HEK293T (cell line): ENCODE data around the gene WIPF2.
"Not testable (repeated sequence)": the region's sequence is repeated elsewhere in the genome, so short reads cannot be mapped to it uniquely, and the experiment has no call there.

Experiments
- CTCF ChIA-PET: fragments of 350-600 bp; formaldehyde crosslinking; extraction: SDS; loops from one replicate; lab custom pipeline; 2021; ENCODE audit warnings: antibody characterized with exemption, inconsistent platforms; lab: Yijun Ruan, JAX
- POLR2A ChIA-PET: fragments of 350-600 bp; formaldehyde crosslinking; extraction: SDS; loops from one replicate; lab custom pipeline; 2020; ENCODE audit warnings: antibody characterized with exemption, inconsistent platforms; lab: Yijun Ruan, JAX
- DNase-seq: peaks from one replicate; pipeline ENCODE4 v3.0.0; 2012; ENCODE audit warnings: mixed read lengths; ENCODE audit errors: extremely low spot score
- ARNT ChIP-seq: fragments of 450-650 bp; IDR thresholded peaks from 2 replicates; pipeline ENCODE4 v1.6.1; 2017; ENCODE audit warnings: mild to moderate bottlenecking
- BHLHE40 ChIP-seq: fragments of 450-650 bp; IDR thresholded peaks from 2 replicates; pipeline ENCODE4 v1.6.1; 2016; ENCODE audit warnings: mild to moderate bottlenecking, moderate library complexity, borderline replicate concordance
- CTBP1 ChIP-seq: fragments of 450-650 bp; IDR thresholded peaks from 2 replicates; pipeline ENCODE4 v1.6.1; 2016; ENCODE audit warnings: borderline replicate concordance
- ELF4 ChIP-seq: fragments of 450-650 bp; IDR thresholded peaks from 2 replicates; pipeline ENCODE4 v1.6.1; 2017; ENCODE audit warnings: antibody characterized with exemption
- FOXK2 ChIP-seq: fragments of 450-650 bp; IDR thresholded peaks from 2 replicates; pipeline ENCODE4 v1.6.1; 2016; ENCODE audit warnings: mild to moderate bottlenecking
- FOXM1 ChIP-seq: fragments of 450-650 bp; IDR thresholded peaks from 2 replicates; pipeline ENCODE4 v1.6.1; 2017; ENCODE audit warnings: mild to moderate bottlenecking, borderline replicate concordance
- HDGF ChIP-seq: fragments of 450-650 bp; IDR thresholded peaks from 2 replicates; pipeline ENCODE4 v1.6.1; 2017; ENCODE audit warnings: antibody characterized with exemption, borderline replicate concordance
- L3MBTL2 ChIP-seq: fragments of 450-650 bp; conservative IDR thresholded peaks from 2 replicates; pipeline ENCODE4 v1.6.1; 2016; ENCODE audit warnings: mild to moderate bottlenecking
- LEF1 ChIP-seq: fragments of 450-650 bp; IDR thresholded peaks from 2 replicates; pipeline ENCODE4 v1.6.1; 2017; ENCODE audit warnings: mild to moderate bottlenecking, borderline replicate concordance
- NFRKB ChIP-seq: fragments of 450-650 bp; IDR thresholded peaks from 2 replicates; pipeline ENCODE4 v1.6.1; 2016; ENCODE audit warnings: mild to moderate bottlenecking, moderate library complexity
- SP1 ChIP-seq: fragments of 450-650 bp; IDR thresholded peaks from 2 replicates; pipeline ENCODE4 v1.6.1; 2017
- SUZ12 ChIP-seq: fragments of 450-650 bp; IDR thresholded peaks from 2 replicates; pipeline ENCODE4 v1.6.1; 2016; ENCODE audit warnings: mild to moderate bottlenecking
- TARDBP ChIP-seq: fragments of 450-650 bp; IDR thresholded peaks from 2 replicates; pipeline ENCODE4 v1.6.1; 2016
- ZNF384 ChIP-seq: fragments of 450-650 bp; IDR thresholded peaks from 2 replicates; pipeline ENCODE4 v1.6.1; 2016
- TF ChIP-seq, protein P1 (sequence below): fragments of 450-650 bp; IDR thresholded peaks from 2 replicates; pipeline ENCODE4 v1.6.1; 2016

Gene WIPF2

DNA sequence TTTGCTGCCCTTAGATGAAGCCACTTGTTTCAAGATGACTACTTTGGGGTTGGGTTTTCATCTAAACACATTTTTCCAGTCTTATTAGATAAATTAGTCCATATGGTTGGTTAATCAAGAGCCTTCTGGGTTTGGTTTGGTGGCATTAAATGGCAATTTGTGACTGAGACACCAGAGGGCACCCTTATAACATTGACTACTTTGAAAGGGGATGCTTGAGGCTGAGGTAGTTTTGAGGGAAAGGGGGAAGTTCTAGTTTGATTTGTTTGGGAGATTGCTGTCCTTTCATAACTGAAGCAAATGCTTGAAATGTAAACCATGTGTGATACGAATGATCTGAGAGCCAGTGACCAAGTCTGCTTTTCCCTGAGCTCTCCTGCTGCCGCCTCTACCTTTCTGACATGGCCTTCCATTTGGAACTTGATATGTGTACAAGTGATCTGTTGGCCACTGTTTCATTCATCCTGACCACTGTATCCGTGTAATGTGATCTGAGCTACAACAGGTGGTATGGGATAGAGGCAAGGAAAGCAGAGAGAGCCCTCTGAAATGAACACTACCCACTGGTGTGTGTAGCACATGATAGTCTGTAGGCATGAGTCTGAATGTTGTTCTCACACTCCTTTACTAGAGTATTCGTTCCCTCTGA is 84.0 kb downstream of the WIPF2 start:
- ChIA-PET POLR2A (interaction anchor here (1.5 to 2.4 kb wide), 5 partner anchors 12 to 52 kb away, joined by 3 to 6 read pairs (median 5); partner anchors contain the start of gene CDC6), CTCF (interaction anchor here (0.7 to 3.4 kb wide), 9 partner anchors 14 to 62 kb away, joined by 3 to 31 read pairs (median 4); no protein-coding TSS in a partner anchor)
- DNase-seq = peak; percentile 34
- TF ChIP-seq TARDBP (no peak), L3MBTL2 (no peak), FOXK2 (no peak), CTBP1 (no peak)

DNA sequence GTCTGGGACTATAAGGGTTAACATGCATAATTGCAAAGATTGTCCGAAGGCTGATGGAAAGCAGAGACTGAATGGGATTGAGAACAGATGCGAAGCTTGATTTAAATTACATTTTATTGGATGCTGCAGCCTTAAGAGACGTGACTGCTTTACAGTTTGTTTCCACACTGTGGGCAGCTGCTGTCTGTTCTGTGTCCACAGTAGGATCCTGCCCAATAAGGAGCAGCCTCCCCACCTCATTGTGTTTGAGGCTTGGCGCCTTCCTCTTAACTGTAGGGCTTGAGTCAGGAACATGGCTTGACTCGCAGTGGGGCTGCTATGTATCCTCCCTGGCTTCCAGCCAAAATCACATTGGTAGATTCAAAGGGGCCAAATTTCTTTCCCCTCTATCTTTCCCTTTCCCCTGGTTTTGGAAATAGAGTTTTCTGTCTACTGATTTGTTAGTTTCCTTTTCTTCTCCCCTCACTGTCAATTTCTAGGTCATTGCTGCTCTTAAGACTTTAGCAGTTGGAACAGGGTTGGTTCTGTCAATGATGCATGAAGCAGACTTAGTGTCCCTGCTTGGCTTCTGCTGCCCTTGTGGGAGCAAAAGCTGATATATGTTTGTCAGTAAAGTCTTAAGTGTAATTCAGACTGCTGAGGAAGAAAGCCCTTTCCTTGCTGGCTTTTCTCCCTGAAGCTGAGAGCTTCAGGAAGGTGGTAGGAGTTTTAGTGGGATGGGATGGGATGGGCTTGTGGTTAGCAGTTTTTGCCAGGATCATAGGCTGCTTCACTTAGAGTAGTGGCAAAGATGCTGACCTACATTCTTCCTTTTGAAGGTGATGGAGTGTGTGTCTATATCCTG is 84.8 kb downstream of the WIPF2 start:
- POLR2A ChIA-PET = interaction anchor here (1.5 to 2.4 kb wide), 6 partner anchors 11 to 51 kb away, joined by 3 to 6 read pairs (median 4); partner anchors contain the start of gene CDC6
- CTCF ChIA-PET = interaction anchor here (1.0 to 3.4 kb wide), 6 partner anchors 13 to 53 kb away, joined by 3 to 31 read pairs (median 4); no protein-coding TSS in a partner anchor
- TF ChIP-seq TARDBP (no peak), ELF4 (no peak), HDGF (no peak), FOXM1 (no peak), LEF1 (no peak), L3MBTL2 (no peak)
- TF ChIP-seq, protein P1, sequence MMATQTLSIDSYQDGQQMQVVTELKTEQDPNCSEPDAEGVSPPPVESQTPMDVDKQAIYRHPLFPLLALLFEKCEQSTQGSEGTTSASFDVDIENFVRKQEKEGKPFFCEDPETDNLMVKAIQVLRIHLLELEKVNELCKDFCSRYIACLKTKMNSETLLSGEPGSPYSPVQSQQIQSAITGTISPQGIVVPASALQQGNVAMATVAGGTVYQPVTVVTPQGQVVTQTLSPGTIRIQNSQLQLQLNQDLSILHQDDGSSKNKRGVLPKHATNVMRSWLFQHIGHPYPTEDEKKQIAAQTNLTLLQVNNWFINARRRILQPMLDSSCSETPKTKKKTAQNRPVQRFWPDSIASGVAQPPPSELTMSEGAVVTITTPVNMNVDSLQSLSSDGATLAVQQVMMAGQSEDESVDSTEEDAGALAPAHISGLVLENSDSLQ = no peak
- DNase-seq = no peak

DNA sequence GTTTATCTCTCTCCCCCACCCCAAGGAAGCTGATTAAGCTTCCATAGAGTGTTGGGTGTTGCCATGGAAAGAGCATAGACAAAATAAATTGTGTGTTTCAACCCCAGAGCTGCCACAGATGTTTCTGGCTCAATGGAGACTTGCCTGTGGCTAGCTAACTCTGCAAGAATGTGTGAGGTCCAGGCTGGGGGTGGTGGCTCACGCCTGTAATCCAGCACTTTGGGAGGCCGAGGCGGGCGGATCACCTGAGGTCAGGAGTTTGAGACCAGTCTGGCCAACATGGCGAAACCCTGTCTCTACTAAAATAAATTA is 85.4 kb downstream of the WIPF2 start:
- CTCF ChIA-PET = interaction anchor here (1.0 to 3.4 kb wide), 2 partner anchors 12 to 50 kb away, joined by 4 to 31 read pairs; no protein-coding TSS in a partner anchor
- POLR2A ChIA-PET = interaction anchor here (1.0 to 1.9 kb wide), 2 partner anchors 16 to 51 kb away, joined by 4 to 8 read pairs; no protein-coding TSS in a partner anchor
- not testable (repeated sequence) for DNase-seq

DNA sequence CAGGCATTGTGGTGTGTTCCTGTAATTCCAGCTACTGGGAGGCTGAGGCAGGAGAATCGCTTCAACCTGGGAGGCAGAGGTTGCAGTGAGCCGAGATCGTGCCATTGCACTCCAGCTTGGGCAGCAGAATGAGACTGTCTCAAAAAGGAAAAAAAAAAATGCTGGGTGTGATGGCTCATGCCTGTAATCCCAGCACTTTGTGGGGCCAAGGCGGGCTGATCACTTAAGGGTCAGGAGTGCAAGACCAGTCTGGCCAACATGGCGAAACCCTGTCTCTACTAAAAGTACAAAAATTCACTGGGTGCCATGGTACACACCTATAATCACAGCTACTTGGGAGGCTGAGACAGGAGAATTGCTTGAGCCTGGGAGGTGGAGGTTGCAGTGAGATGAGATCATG is 85.8 kb downstream of the WIPF2 start:
- ChIA-PET CTCF (interaction anchor here (0.8 kb wide), 1 partner anchor 12 kb away, joined by 3 read pairs; no protein-coding TSS in a partner anchor), POLR2A (interaction anchor here (1.0 to 1.9 kb wide), 2 partner anchors 16 to 50 kb away, joined by 4 to 8 read pairs; no protein-coding TSS in a partner anchor)
- not testable (repeated sequence) for DNase-seq

DNA sequence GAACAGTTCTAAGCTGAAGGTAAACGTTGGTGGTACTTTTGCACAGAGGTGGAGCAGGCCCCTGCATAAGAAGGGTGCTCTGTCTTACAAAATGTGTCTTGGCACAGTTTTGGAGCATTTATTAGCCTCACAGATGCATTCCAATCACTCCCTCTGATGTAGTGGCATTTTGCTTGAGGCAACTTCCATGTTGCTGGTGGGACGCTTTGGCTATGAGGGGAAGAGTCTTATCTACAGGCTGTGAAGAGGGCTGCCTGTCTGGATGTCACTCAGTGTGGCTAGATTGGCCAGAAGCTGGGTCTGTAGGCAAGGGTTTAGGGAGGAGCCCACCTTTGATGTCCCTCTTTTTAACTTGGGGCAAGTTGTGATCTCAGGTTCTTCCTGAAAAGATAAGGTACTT is 87.3 kb downstream of the WIPF2 start:
- DNase-seq = no peak
- ChIA-PET CTCF (interaction anchor here (0.8 to 3.0 kb wide), 4 partner anchors 11 to 104 kb away, joined by 3 to 25 read pairs (median 10); no protein-coding TSS in a partner anchor), POLR2A (interaction anchor here (0.7 to 1.7 kb wide), 8 partner anchors 10 to 56 kb away, joined by 3 to 10 read pairs (median 6); no protein-coding TSS in a partner anchor)
- TF ChIP-seq NFRKB (no peak), LEF1 (no peak), HDGF (no peak), CTBP1 (no peak), ZNF384 (no peak), ARNT (no peak)

DNA sequence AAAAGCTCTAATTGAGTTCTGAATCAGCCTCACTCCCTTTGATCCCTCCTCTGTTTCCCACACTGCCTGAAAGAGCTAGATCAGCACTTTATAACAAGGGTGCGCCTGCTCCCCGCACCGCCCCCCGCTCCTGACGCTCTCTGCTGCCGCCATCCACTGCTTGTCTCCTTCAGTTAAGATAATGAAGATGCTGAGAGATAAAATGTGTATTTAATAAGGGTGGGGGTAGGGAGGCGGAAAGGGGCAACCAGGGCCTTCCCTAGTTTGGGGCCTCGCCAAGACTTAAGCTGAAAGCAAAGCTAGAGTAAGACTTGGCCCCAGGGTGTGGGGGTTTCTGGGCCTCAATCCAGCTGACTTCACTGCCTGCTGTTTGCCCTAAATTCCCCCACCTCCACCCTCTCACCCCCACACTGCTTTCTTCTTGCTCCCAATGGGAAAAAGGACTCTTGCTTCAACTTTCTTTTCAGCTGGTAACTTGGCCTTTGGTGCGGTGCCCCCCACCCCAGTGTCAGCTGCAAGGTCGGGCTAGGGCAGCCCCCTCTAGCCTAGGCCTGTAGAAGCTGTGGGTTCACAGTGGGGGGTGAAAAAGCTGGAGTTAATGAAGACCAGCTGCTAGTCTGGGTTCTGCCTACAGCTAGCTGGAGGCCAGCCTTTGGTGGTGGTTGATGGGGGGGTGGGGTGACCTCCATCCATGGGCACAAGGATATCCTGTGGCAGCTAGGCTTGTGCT is 88.1 kb downstream of the WIPF2 start:
- DNase-seq = no peak
- ChIA-PET CTCF (interaction anchor here (0.6 to 3.0 kb wide), 13 partner anchors 10 to 636 kb away, joined by 3 to 25 read pairs (median 3); no protein-coding TSS in a partner anchor), POLR2A (interaction anchor here (0.7 to 1.8 kb wide), 13 partner anchors 9 to 194 kb away, joined by 3 to 10 read pairs (median 6); partner anchors contain the start of gene TOP2A)
- TF ChIP-seq SUZ12 (no peak), L3MBTL2 (no peak), SP1 (no peak), CTBP1 (no peak), ARNT (no peak)
- TF ChIP-seq, protein P1 = no peak

DNA sequence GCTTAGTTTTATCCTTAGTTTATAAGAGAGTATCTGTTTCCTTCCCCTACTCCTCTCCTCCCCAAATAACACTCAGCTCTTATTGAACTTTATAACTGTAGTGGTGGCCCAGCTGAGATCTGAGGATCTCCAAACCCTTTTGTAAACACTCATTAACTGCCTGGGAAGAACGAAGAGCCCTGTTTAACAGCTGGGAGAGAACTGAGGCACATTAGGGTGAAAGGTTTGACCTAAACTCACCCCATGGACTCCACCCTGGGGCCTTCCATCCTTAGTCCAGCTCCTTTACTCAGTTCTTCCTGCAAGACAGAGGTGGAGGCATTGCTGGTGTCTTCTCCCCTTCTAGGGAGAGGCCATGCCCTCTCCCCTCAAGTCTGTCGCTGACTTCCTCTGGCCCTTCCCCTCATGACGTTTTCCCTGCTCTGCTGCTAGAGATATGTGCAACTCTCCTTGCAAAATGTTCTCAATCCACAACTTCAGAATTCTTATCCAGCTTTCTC is 88.7 kb downstream of the WIPF2 start:
- no peak for DNase-seq
- POLR2A ChIA-PET = interaction anchor here (0.7 to 2.1 kb wide), 11 partner anchors 10 to 195 kb away, joined by 3 to 10 read pairs (median 6); partner anchors contain the start of gene TOP2A
- no peak for TF ChIP-seq BHLHE40
- TF ChIP-seq ARNT = no peak
- no peak for TF ChIP-seq FOXK2
- no peak for TF ChIP-seq TARDBP
- TF ChIP-seq HDGF = no peak
- no peak for TF ChIP-seq ZNF384

More for the DNA sequence above, 88.7 kb downstream of the WIPF2 start:
- CTCF ChIA-PET = interaction anchor here (0.6 to 3.0 kb wide), 11 partner anchors 9 to 637 kb away, joined by 3 to 25 read pairs (median 3); no protein-coding TSS in a partner anchor
